ENCODE results near the gene NKX2-4. TPM values are rescaled to one million over a fixed set of nuclear protein-coding genes. Genes with fewer than 3 reads are reported as not detected.

The NKX2-4 gene
- total and polyA plus RNA-seq, 10 of the 15 experiments (the other 5 are each of a cell fraction or from before 2014, with no cell fraction given), result not detected

DNA sequence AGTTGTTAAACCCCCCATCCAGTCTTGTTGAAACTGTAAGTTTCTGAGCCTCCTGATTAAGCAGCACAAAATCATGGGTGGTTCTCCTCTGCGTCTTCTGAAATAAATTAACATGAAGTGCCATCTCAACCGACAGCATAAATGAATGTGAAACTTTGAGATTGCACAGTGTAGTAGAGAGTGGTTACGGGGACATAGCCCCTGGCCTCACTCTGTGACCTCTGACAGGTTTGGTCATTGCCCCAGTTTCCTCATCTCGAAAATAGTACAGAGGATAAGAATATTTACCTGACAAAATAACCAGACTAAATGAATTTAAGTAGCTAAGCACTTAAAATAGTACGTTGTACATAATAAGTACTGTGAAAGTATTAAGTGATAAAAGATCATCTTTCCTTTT, 19.1 kb downstream of the NKX2-4 start (continued):
- TF ChIP-seq, protein P1, sequence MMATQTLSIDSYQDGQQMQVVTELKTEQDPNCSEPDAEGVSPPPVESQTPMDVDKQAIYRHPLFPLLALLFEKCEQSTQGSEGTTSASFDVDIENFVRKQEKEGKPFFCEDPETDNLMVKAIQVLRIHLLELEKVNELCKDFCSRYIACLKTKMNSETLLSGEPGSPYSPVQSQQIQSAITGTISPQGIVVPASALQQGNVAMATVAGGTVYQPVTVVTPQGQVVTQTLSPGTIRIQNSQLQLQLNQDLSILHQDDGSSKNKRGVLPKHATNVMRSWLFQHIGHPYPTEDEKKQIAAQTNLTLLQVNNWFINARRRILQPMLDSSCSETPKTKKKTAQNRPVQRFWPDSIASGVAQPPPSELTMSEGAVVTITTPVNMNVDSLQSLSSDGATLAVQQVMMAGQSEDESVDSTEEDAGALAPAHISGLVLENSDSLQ (IDR thresholded peaks at IDR 0.05), result no peak
- TF ChIP-seq CREM (IDR thresholded peaks at IDR 0.05; ENCODE audit: low read depth), result no peak
- TF ChIP-seq, protein P2, sequence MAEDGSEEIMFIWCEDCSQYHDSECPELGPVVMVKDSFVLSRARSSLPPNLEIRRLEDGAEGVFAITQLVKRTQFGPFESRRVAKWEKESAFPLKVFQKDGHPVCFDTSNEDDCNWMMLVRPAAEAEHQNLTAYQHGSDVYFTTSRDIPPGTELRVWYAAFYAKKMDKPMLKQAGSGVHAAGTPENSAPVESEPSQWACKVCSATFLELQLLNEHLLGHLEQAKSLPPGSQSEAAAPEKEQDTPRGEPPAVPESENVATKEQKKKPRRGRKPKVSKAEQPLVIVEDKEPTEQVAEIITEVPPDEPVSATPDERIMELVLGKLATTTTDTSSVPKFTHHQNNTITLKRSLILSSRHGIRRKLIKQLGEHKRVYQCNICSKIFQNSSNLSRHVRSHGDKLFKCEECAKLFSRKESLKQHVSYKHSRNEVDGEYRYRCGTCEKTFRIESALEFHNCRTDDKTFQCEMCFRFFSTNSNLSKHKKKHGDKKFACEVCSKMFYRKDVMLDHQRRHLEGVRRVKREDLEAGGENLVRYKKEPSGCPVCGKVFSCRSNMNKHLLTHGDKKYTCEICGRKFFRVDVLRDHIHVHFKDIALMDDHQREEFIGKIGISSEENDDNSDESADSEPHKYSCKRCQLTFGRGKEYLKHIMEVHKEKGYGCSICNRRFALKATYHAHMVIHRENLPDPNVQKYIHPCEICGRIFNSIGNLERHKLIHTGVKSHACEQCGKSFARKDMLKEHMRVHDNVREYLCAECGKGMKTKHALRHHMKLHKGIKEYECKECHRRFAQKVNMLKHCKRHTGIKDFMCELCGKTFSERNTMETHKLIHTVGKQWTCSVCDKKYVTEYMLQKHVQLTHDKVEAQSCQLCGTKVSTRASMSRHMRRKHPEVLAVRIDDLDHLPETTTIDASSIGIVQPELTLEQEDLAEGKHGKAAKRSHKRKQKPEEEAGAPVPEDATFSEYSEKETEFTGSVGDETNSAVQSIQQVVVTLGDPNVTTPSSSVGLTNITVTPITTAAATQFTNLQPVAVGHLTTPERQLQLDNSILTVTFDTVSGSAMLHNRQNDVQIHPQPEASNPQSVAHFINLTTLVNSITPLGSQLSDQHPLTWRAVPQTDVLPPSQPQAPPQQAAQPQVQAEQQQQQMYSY (CRISPR knock-in tag; IDR thresholded peaks at IDR 0.05), result no peak
- TF ChIP-seq, protein P3, sequence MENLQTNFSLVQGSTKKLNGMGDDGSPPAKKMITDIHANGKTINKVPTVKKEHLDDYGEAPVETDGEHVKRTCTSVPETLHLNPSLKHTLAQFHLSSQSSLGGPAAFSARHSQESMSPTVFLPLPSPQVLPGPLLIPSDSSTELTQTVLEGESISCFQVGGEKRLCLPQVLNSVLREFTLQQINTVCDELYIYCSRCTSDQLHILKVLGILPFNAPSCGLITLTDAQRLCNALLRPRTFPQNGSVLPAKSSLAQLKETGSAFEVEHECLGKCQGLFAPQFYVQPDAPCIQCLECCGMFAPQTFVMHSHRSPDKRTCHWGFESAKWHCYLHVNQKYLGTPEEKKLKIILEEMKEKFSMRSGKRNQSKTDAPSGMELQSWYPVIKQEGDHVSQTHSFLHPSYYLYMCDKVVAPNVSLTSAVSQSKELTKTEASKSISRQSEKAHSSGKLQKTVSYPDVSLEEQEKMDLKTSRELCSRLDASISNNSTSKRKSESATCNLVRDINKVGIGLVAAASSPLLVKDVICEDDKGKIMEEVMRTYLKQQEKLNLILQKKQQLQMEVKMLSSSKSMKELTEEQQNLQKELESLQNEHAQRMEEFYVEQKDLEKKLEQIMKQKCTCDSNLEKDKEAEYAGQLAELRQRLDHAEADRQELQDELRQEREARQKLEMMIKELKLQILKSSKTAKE (IDR thresholded peaks at IDR 0.05; ENCODE audit: low read depth, poor library complexity, severe bottlenecking), result no peak
- no peak for TF ChIP-seq NR2C2 (IDR thresholded peaks at IDR 0.05; ENCODE audit: borderline replicate concordance, control insufficient read depth, insufficient read length, low read depth)
- no peak for TF ChIP-seq ETV6 (conservative IDR thresholded peaks at IDR 0.05 in 1 of 2, IDR thresholded peaks at IDR 0.05 in 1 of 2; ENCODE audit: borderline replicate concordance in 1 of 2, low read depth in 1 of 2)
- TF ChIP-seq SMC3 (IDR thresholded peaks at IDR 0.05; ENCODE audit: borderline replicate concordance, low read length), result no peak
- no peak for TF ChIP-seq ESRRA (IDR thresholded peaks at IDR 0.05; ENCODE audit: low read length)
- no peak for TF ChIP-seq ZNF384 (IDR thresholded peaks at IDR 0.05; ENCODE audit: borderline replicate concordance, low read depth, low read length)
- TF ChIP-seq, protein P4, sequence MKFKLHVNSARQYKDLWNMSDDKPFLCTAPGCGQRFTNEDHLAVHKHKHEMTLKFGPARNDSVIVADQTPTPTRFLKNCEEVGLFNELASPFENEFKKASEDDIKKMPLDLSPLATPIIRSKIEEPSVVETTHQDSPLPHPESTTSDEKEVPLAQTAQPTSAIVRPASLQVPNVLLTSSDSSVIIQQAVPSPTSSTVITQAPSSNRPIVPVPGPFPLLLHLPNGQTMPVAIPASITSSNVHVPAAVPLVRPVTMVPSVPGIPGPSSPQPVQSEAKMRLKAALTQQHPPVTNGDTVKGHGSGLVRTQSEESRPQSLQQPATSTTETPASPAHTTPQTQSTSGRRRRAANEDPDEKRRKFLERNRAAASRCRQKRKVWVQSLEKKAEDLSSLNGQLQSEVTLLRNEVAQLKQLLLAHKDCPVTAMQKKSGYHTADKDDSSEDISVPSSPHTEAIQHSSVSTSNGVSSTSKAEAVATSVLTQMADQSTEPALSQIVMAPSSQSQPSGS (IDR thresholded peaks at IDR 0.05; ENCODE audit: low read length), result no peak
- TF ChIP-seq ZNF622 (IDR thresholded peaks at IDR 0.05), result no peak

All from GM12878 (cell line).